GM12865 (cell line): ENCODE measurements around the gene MPST.

Source experiments
- DNase-seq: peaks from one replicate; pipeline ENCODE4 v3.0.0; 2010; ENCODE audit warnings: low read depth
- H3K4me3 ChIP-seq: 2 replicates; pipeline ENCODE4 v1.5.1; 2011; ENCODE audit warnings: mild to moderate bottlenecking, low read depth, low read length, control low read depth
- CTCF ChIP-seq: IDR thresholded peaks from 2 replicates; pipeline ENCODE4 v1.5.1; 2011; ENCODE audit warnings: low read length, control low read depth, low read depth, inconsistent platforms; ENCODE audit not compliant: insufficient read depth; ENCODE audit errors: missing control alignments

Gene MPST

GRCh38 chr22:37036655-37037377, 17.3 kb downstream of the MPST start:
- TF ChIP-seq CTCF: no peak
- H3K4me3 ChIP-seq: no peak overlapping the region
- no peak for DNase-seq

- DNase-seq: no peak
- TF ChIP-seq CTCF: no peak
- H3K4me3 ChIP-seq: no peak overlapping the region
Observed at GRCh38 chr22:37037669-37038068, 18.1 kb downstream of the MPST start.

- TF ChIP-seq CTCF: no peak
- DNase-seq: no peak
- no peak overlapping the region for H3K4me3 ChIP-seq
Observed at GRCh38 chr22:37039466-37039865, 19.9 kb downstream of the MPST start.

GRCh38 chr22:37043209-37043827, 23.8 kb downstream of the MPST start:
- DNase-seq: no peak
- TF ChIP-seq CTCF: no peak
- no peak overlapping the region for H3K4me3 ChIP-seq

GRCh38 chr22:37043828-37044538, 24.4 kb downstream of the MPST start:
- TF ChIP-seq CTCF: peak; percentile 85
- DNase-seq: peak; percentile 80
- no peak overlapping the region for H3K4me3 ChIP-seq

- no peak for DNase-seq
Observed at GRCh38 chr22:37044634-37045625, 25.4 kb downstream of the MPST start.

More at GRCh38 chr22:37044634-37045625, 25.4 kb downstream of the MPST start:
- no peak for TF ChIP-seq CTCF
- H3K4me3 ChIP-seq: no peak overlapping the region
